Articular chondrocyte of knee joint (primary cell): Measurements from ENCODE around the gene MARS2. TPM values are rescaled to one million over a fixed set of nuclear protein-coding genes. Genes with fewer than 3 reads are reported as not detected.

ENCODE experiments used
- total RNA-seq: library from RNA; depleted of rRNA; stranded (reverse); fragments of >200 nt; gene quantifications from 2 replicates; pipeline ENCODE4 v1.2.3, GENCODE V29; 2012

MARS2 gene
- total RNA-seq: 3.1 and 4.1 TPM in 2 replicates

DNA sequence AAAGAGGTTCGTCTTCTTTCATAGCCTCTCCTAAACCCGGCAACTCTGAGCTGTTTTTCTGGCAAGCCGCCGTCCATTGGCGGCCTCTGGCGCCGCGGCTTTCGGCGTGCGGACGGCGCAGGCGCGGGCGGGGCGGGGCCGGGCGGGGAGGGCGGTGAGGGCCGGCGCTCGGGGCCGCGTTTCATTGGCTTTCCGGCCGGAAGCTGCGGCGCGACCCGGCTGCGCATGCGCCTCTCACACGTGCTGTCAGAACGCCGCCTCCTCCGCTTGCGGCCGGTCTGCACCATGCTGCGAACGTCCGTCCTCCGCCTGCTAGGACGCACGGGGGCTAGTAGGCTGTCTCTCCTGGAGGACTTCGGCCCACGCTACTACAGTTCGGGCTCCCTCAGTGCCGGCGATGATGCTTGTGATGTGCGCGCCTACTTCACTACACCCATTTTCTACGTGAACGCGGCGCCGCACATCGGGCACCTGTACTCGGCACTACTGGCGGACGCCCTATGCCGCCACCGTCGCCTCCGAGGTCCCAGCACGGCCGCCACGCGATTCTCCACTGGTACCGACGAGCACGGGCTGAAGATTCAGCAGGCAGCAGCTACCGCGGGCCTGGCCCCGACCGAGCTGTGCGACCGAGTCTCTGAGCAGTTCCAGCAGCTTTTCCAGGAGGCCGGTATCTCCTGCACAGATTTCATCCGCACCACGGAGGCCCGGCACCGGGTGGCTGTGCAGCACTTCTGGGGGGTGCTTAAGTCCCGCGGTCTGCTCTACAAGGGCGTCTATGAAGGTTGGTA lies at the start of gene MARS2:
Gene MARS2 (plus strand): TSS at position 249 of the 791 bp plus-strand sequence. CDS start 37 bp downstream, at position 286.

DNA sequence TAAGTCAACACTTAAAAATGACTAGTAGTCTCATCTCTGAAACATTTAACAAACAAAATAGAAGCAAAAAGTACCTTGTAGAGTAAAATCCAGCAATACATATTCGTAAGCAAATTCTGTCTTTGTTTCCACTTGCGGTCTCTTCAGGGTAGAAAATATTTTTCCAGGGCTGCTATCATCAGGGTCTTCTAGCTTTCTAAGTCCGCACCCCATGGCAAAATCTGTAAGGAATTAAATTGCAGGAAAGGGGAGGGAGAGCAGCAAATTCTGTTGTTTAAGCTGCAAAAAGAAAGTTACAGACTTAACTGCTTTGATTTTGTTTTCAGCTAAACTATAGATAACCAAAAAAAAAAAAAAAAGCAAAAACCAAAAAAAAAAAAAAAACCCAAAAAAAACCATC lies 29.9 kb upstream of the MARS2 start, which contains the start of gene RFTN2:
Gene RFTN2 (minus strand): TSS at position 342 of the 400 bp plus-strand sequence. CDS start 129 bp downstream, at position 213.

Other genes with a start within 250 kb of the MARS2 start
- 147 and 150 TPM in 2 replicates for gene HSPD1, start 205.5 kb upstream of the MARS2 start, total RNA-seq
- gene HSPE1, start 205.0 kb upstream of the MARS2 start, total RNA-seq: 55.3 and 56.0 TPM in 2 replicates
- gene MOB4, start 189.3 kb upstream of the MARS2 start, total RNA-seq: 43.7 and 46.3 TPM in 2 replicates
- 23.5 and 33.0 TPM in 2 replicates for gene RFTN2, start 29.8 kb upstream of the MARS2 start, total RNA-seq
- gene BOLL, start 80.0 kb downstream of the MARS2 start, total RNA-seq: not detected in 2 replicates
- 0.39 and 0.65 TPM in 2 replicates for gene PLCL1, start 99.2 kb downstream of the MARS2 start, total RNA-seq